Endothelial cell of umbilical vein (primary cell): ENCODE data around the gene SPATA6L. TPM values are rescaled to one million over a fixed set of nuclear protein-coding genes. Genes with fewer than 3 reads are reported as not detected.

Experiments
- BruUV-seq: library from RNA; stranded (reverse); fragments of 400-500 nt; replicated peaks from 2 replicates; lab custom pipeline; 2021; lab: Mats Ljungman, UMichigan
- CTCF ChIA-PET: fragments of 300-600, 350-600 bp; sonication (Branson Sonifier 250); formaldehyde crosslinking; loops from one replicate; lab custom pipeline; 2021; ENCODE audit warnings: antibody characterized with exemption, inconsistent platforms; lab: Charles Lee
- POLR2A ChIA-PET: fragments of 300-600, 350-600 bp; sonication (Branson Sonifier 250); formaldehyde crosslinking; loops from one replicate; lab custom pipeline; 2021; ENCODE audit warnings: antibody characterized with exemption, inconsistent platforms; lab: Charles Lee
- DNase-seq: peaks from one replicate; pipeline ENCODE4 v3.0.0-alpha.2; 2011; ENCODE audit warnings: low read depth, low spot score
- FAIRE-seq: peaks from 2 replicates; lab custom pipeline; 2011; peaks lifted over from hg19 to GRCh38; lab: Jason Lieb, UNC
- H2AFZ ChIP-seq: 2 replicates; pipeline ENCODE4 v1.6.0; 2012; ENCODE audit warnings: low read depth, low read length, control low read depth, inconsistent platforms
- H3K27ac ChIP-seq: 2 replicates; pipeline ENCODE4 v1.5.1; 2011; ENCODE audit warnings: low read depth, mild to moderate bottlenecking, control low read depth, low read length, moderate library complexity; ENCODE audit not compliant: insufficient read depth
- H3K27me3 ChIP-seq, 2 experiments: 2 replicates each; pipeline versions ENCODE4 v1.6.0 to v1.6.1; 2011; ENCODE audit warnings: low read length in 2 of 2, mixed read lengths in 1 of 2; ENCODE audit not compliant: control insufficient read depth in 2 of 2, insufficient read depth in 2 of 2
- H3K36me3 ChIP-seq, 2 experiments: 2 replicates in 1 of 2; 3 replicates in 1 of 2; pipeline ENCODE4 v1.5.1; 2011; ENCODE audit warnings: low read length in 2 of 2, mild to moderate bottlenecking in 1 of 2, moderate library complexity in 1 of 2; ENCODE audit not compliant: control insufficient read depth in 2 of 2, insufficient read depth in 2 of 2; ENCODE audit errors: extremely low read depth in 1 of 2
- H3K4me1 ChIP-seq: 3 replicates; pipeline ENCODE4 v1.5.1; 2011; ENCODE audit warnings: mild to moderate bottlenecking, low read length; ENCODE audit not compliant: control insufficient read depth, insufficient read depth; ENCODE audit errors: extremely low read depth
- H3K4me2 ChIP-seq: 2 replicates; pipeline ENCODE4 v1.6.1; 2011; ENCODE audit warnings: low read length, control low read depth, mixed read lengths; ENCODE audit not compliant: insufficient read depth
- H3K4me3 ChIP-seq, 3 experiments: fragments of 200-600 bp in 1 of 3; sonication (generic), shearing (Covaris generic) in 1 of 3; replicated peaks in 1 of 3; 2 replicates each; pipeline ENCODE4 v1.5.1; 2011 to 2016; ENCODE audit warnings: control low read depth in 3 of 3, low read length in 3 of 3, mild to moderate bottlenecking in 2 of 3, inconsistent platforms in 1 of 3, low read depth in 1 of 3, moderate library complexity in 1 of 3; ENCODE audit not compliant: insufficient read depth in 1 of 3
- H3K79me2 ChIP-seq: 2 replicates; pipeline ENCODE4 v1.6.0; 2012; ENCODE audit warnings: low read length, inconsistent platforms; ENCODE audit not compliant: control insufficient read depth, insufficient read depth
- H3K9ac ChIP-seq: replicated peaks from 2 replicates; pipeline ENCODE3; 2011; ENCODE audit warnings: low read length, control low read depth; ENCODE audit not compliant: insufficient read depth; ENCODE audit errors: extremely low read depth
- H3K9me1 ChIP-seq: replicated peaks from 3 replicates; pipeline ENCODE4 v1.6.0; 2011; ENCODE audit warnings: mild to moderate bottlenecking, low read length; ENCODE audit not compliant: control insufficient read depth, insufficient read depth; ENCODE audit errors: extremely low read depth
- H3K9me3 ChIP-seq: replicated peaks from 2 replicates; pipeline ENCODE4 v1.5.1; 2012; ENCODE audit warnings: low read length, inconsistent platforms; ENCODE audit not compliant: control insufficient read depth, insufficient read depth
- H4K20me1 ChIP-seq: replicated peaks from 2 replicates; pipeline ENCODE3; 2011; ENCODE audit warnings: mild to moderate bottlenecking, low read length; ENCODE audit not compliant: control insufficient read depth, insufficient read depth; ENCODE audit errors: extremely low read depth
- CTCF ChIP-seq, 2 donors: IDR thresholded peaks; 1 replicate in 1 of 2; 2 replicates in 1 of 2; pipeline ENCODE4 v1.5.1; 2011; ENCODE audit warnings: low read length in 2 of 2, mild to moderate bottlenecking in 2 of 2, moderate library complexity in 2 of 2, control low read depth in 1 of 2, inconsistent platforms in 1 of 2, low read depth in 1 of 2; ENCODE audit not compliant: insufficient read depth in 1 of 2; ENCODE audit errors: extremely low read depth in 1 of 2
- EZH2 ChIP-seq: IDR thresholded peaks from 2 replicates; pipeline ENCODE4 v1.6.1; 2012; ENCODE audit warnings: borderline replicate concordance, low read depth, mild to moderate bottlenecking, moderate library complexity, low read length, inconsistent platforms; ENCODE audit not compliant: severe bottlenecking
- FOS ChIP-seq: IDR thresholded peaks from 2 replicates; pipeline ENCODE4 v1.6.1; 2011; ENCODE audit warnings: mild to moderate bottlenecking, low read length, moderate library complexity, borderline replicate concordance; ENCODE audit not compliant: insufficient read depth
- GATA2 ChIP-seq: IDR thresholded peaks from 2 replicates; pipeline ENCODE4 v1.7.0; 2011; ENCODE audit warnings: low read depth, mild to moderate bottlenecking, moderate library complexity, mixed read lengths, low read length; ENCODE audit not compliant: insufficient read length, insufficient read depth
- JUN ChIP-seq: IDR thresholded peaks from 2 replicates; pipeline ENCODE4 v1.6.1; 2011; ENCODE audit warnings: borderline replicate concordance, low read depth; ENCODE audit not compliant: insufficient read length, insufficient read depth
- MAX ChIP-seq: IDR thresholded peaks from 2 replicates; pipeline ENCODE4 v1.6.1; 2011; ENCODE audit not compliant: insufficient read depth, insufficient read length
- MYC ChIP-seq: IDR thresholded peaks from one replicate; pipeline ENCODE4 v1.6.1; 2011; ENCODE audit warnings: mild to moderate bottlenecking, low read depth, low read length
- POLR2A ChIP-seq: IDR thresholded peaks from 2 replicates; pipeline ENCODE4 v1.6.1; 2012; ENCODE audit warnings: low read depth, mild to moderate bottlenecking, control low read depth, low read length
- POLR2AphosphoS5 ChIP-seq: IDR thresholded peaks from 2 replicates; pipeline ENCODE4 v1.6.1; 2012; ENCODE audit warnings: low read depth, mild to moderate bottlenecking, control low read depth, low read length, moderate library complexity; ENCODE audit not compliant: insufficient read depth
- dilution Hi-C: fragments of 300-500 bp; cut with MboI; formaldehyde crosslinking; loops from one replicate; pipeline ENCODE4 v1.15.0; 2019; ENCODE audit warnings: low sequenced_read_pairs; ENCODE audit not compliant: extremely low pct_ligation_motif_present
- intact Hi-C: fragments of 100-400 bp; cut with micrococcal nuclease; formaldehyde crosslinking; loops from one replicate; pipeline ENCODE4 v1.10.0; 2022
- polyA plus RNA-seq, 4 experiments: library from polyadenylated mRNA; depleted of rRNA in 3 of 4; stranded (reverse) in 3 of 4; unstranded in 1 of 4; fragments of >200 nt; gene quantifications; 2 replicates each; pipeline versions ENCODE4 v1.2.1 to v1.2.3, GENCODE V29; 2011 to 2012; ENCODE audit warnings: missing spikeins in 1 of 4
- total RNA-seq: library from RNA; stranded (reverse); gene quantifications from 2 replicates; pipeline ENCODE4 v1.2.3, GENCODE V29; 2021

The SPATA6L gene
- total and polyA plus RNA-seq, 2 donors (not counting 3 experiments of a cell fraction or from before 2014, with no cell fraction given), result 0.40 to 1.5 TPM

GRCh38 chr9:4701526-4701925 lies 35.2 kb upstream of the SPATA6L start:
- Histone ChIP-seq H3K9me3 (no peaks in the 10 kb centered on the region), H3K79me2 (no peaks in the 10 kb centered on the region), H3K4me2 (no peak overlapping the region), H3K36me3 (peaks cover 0 to 8% of the 10 kb centered on the region in 2 experiments), H3K9me1 (no peaks in the 10 kb centered on the region), H3K4me1 (no peaks in the 10 kb centered on the region), H3K27me3 (no peaks in the 10 kb centered on the region), H3K4me3 (no peak overlapping the region), H4K20me1 (no peaks in the 10 kb centered on the region), H2AFZ (no peak overlapping the region), H3K27ac (no peak overlapping the region), H3K9ac (no peak overlapping the region)
- dilution Hi-C loops, result no loop called here
- FAIRE-seq (no peak), DNase-seq (no peak)
- intact Hi-C loops, result no loop called here
- POLR2A ChIA-PET, result no interaction called here
- CTCF ChIA-PET, result interaction anchor here (1.4 to 1.7 kb wide), 2 partner anchors 12 to 319 kb away, joined by 4 read pairs; no protein-coding TSS in a partner anchor
- BruUV-seq, result no TSS peak
- TF ChIP-seq JUN (no peak), FOS (no peak), EZH2 (no peak), CTCF (IDR thresholded peaks at IDR 0.05; ENCODE audit: extremely low read depth in 1 of 2, insufficient read depth in 1 of 2, low read depth in 1 of 2, low read length in 2 of 2) (no peak), MYC (no peak), GATA2 (no peak), POLR2A (no peak), MAX (no peak), POLR2AphosphoS5 (no peak)
